HepG2 (cell line): ENCODE data around the gene MIA3.

Experiments used
- GLMP ChIP-seq: sonication (generic); formaldehyde crosslinking; IDR thresholded peaks from 2 replicates; pipeline ENCODE4 v1.9.0; 2021; ENCODE audit warnings: missing genetic modification reagents, mild to moderate bottlenecking, borderline replicate concordance
- SMAD1 ChIP-seq: sonication (generic); formaldehyde crosslinking; IDR thresholded peaks from 2 replicates; pipeline ENCODE4 v1.4.0; 2020; ENCODE audit warnings: missing genetic modification reagents, low read depth, mild to moderate bottlenecking, borderline replicate concordance
- YY1 ChIP-seq: IDR thresholded peaks from 2 replicates; pipeline ENCODE4 v1.6.1; 2011; ENCODE audit warnings: low read length, low read depth, moderate library complexity, mild to moderate bottlenecking; ENCODE audit not compliant: insufficient read depth, insufficient replicate concordance
- ZBTB25 ChIP-seq: IDR thresholded peaks from 2 replicates; pipeline ENCODE4 v1.6.1; 2018; ENCODE audit warnings: missing genetic modification reagents
- ZNF530 ChIP-seq: sonication (generic); formaldehyde crosslinking; IDR thresholded peaks from 2 replicates; pipeline ENCODE4 v1.5.0; 2020; ENCODE audit warnings: low read depth, mild to moderate bottlenecking, missing genetic modification reagents
- ZNF746 ChIP-seq: sonication (generic); formaldehyde crosslinking; IDR thresholded peaks from 2 replicates; pipeline ENCODE4 v1.8.0; 2022; ENCODE audit warnings: mild to moderate bottlenecking, missing genetic modification reagents
- ZSCAN5A ChIP-seq: sonication (generic); formaldehyde crosslinking; IDR thresholded peaks from 2 replicates; pipeline ENCODE4 v1.8.0; 2022; ENCODE audit warnings: mild to moderate bottlenecking, missing genetic modification reagents, borderline replicate concordance

GRCh38 chr1:222663431-222663934 is 45.6 kb downstream of the MIA3 start:
- TF ChIP-seq ZNF530 (no peak), YY1 (no peak), GLMP (CRISPR knock-in tag) (no peak), ZSCAN5A (CRISPR knock-in tag) (no peak), ZBTB25 (CRISPR knock-in tag) (no peak), ZNF746 (CRISPR knock-in tag) (no peak), SMAD1 (CRISPR knock-in tag) (no peak)
